Loucy (cell line): ENCODE measurements around the gene FAT3.

Experiments
- H2AFZ ChIP-seq: fragments of 200-600 bp; sonication (generic); 2 replicates; pipeline ENCODE4 v1.6.0; 2016; ENCODE audit warnings: antibody characterized with exemption, mild to moderate bottlenecking, low read length, moderate library complexity
- H3F3A ChIP-seq: fragments of 200-600 bp; 2 replicates; pipeline ENCODE4 v1.6.0; 2016; ENCODE audit warnings: antibody characterized with exemption, low read depth, mild to moderate bottlenecking
- H3K27me3 ChIP-seq: fragments of 200-600 bp; sonication (generic); 2 replicates; pipeline ENCODE4 v1.6.1; 2014; ENCODE audit warnings: low read length, mild to moderate bottlenecking; ENCODE audit not compliant: insufficient read depth, poor library complexity, severe bottlenecking
- H3K36me3 ChIP-seq: fragments of 200-600 bp; sonication (generic); 2 replicates; pipeline ENCODE4 v1.6.1; 2016; ENCODE audit warnings: low read length; ENCODE audit not compliant: insufficient read depth
- H3K4me1 ChIP-seq: fragments of 200-600 bp; sonication (generic); 2 replicates; pipeline ENCODE4 v1.5.1; 2014; ENCODE audit warnings: low read length, mild to moderate bottlenecking; ENCODE audit not compliant: insufficient read depth, poor library complexity, severe bottlenecking
- H3K4me2 ChIP-seq: fragments of 200-600 bp; sonication (generic); 2 replicates; pipeline ENCODE4 v1.6.0; 2014; ENCODE audit warnings: antibody characterized with exemption, low read length, low read depth, mild to moderate bottlenecking; ENCODE audit not compliant: poor library complexity, severe bottlenecking
- H3K4me3 ChIP-seq: fragments of 200-600 bp; sonication (generic); 2 replicates; pipeline ENCODE4 v1.5.1; 2014; ENCODE audit warnings: low read length, mild to moderate bottlenecking, mixed read lengths; ENCODE audit not compliant: poor library complexity, severe bottlenecking
- H3K79me2 ChIP-seq: fragments of 200-600 bp; sonication (generic); 2 replicates; pipeline ENCODE4 v1.6.1; 2014; ENCODE audit warnings: low read length; ENCODE audit not compliant: insufficient read depth
- H3K9ac ChIP-seq: fragments of 200-600 bp; sonication (generic); 2 replicates; pipeline ENCODE4 v1.6.0; 2014; ENCODE audit warnings: mild to moderate bottlenecking, low read depth, low read length, moderate library complexity; ENCODE audit not compliant: poor library complexity, severe bottlenecking
- H3K9me2 ChIP-seq: fragments of 200-600 bp; sonication (generic); replicated peaks from 2 replicates; pipeline ENCODE4 v1.6.1; 2016; ENCODE audit warnings: low read depth, low read length, mixed read lengths
- H3K9me3 ChIP-seq: fragments of 200-600 bp; sonication (generic); 2 replicates; pipeline ENCODE4 v1.6.1; 2014; ENCODE audit warnings: mild to moderate bottlenecking, antibody characterized with exemption, low read length, low read depth; ENCODE audit not compliant: insufficient read depth
- H4K20me1 ChIP-seq: fragments of 200-600 bp; sonication (generic); 2 replicates; pipeline ENCODE4 v1.6.0; 2014; ENCODE audit warnings: antibody characterized with exemption, low read length, mild to moderate bottlenecking; ENCODE audit not compliant: insufficient read depth, poor library complexity, severe bottlenecking
- EZH2phosphoT487 ChIP-seq: fragments of 200-600 bp; IDR thresholded peaks from 2 replicates; pipeline ENCODE4 v1.6.1; 2018; ENCODE audit warnings: antibody characterized with exemption, mild to moderate bottlenecking, moderate library complexity, borderline replicate concordance
- TF ChIP-seq, protein P1 (sequence below): fragments of 200-600 bp; sonication (generic); conservative IDR thresholded peaks from 2 replicates; pipeline ENCODE4 v1.5.1; 2014; ENCODE audit warnings: mild to moderate bottlenecking, antibody characterized with exemption, low read length

Gene FAT3

GRCh38 chr11:92246630-92247029 lies 22.0 kb downstream of the FAT3 start:
- TF ChIP-seq, protein P1, sequence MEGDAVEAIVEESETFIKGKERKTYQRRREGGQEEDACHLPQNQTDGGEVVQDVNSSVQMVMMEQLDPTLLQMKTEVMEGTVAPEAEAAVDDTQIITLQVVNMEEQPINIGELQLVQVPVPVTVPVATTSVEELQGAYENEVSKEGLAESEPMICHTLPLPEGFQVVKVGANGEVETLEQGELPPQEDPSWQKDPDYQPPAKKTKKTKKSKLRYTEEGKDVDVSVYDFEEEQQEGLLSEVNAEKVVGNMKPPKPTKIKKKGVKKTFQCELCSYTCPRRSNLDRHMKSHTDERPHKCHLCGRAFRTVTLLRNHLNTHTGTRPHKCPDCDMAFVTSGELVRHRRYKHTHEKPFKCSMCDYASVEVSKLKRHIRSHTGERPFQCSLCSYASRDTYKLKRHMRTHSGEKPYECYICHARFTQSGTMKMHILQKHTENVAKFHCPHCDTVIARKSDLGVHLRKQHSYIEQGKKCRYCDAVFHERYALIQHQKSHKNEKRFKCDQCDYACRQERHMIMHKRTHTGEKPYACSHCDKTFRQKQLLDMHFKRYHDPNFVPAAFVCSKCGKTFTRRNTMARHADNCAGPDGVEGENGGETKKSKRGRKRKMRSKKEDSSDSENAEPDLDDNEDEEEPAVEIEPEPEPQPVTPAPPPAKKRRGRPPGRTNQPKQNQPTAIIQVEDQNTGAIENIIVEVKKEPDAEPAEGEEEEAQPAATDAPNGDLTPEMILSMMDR, result no peak
- no peak for TF ChIP-seq EZH2phosphoT487
- H4K20me1 ChIP-seq, result no peaks in the 10 kb centered on the region
- peak overlapping the region; percentile 22; the same call in 1 of the 2 replicates for H2AFZ ChIP-seq
- H3K79me2 ChIP-seq, result no peaks in the 10 kb centered on the region
- no peak overlapping the region for H3K9ac ChIP-seq
- no peaks in the 10 kb centered on the region for H3K9me2 ChIP-seq
- no peaks in the 10 kb centered on the region for H3K4me1 ChIP-seq
- H3K9me3 ChIP-seq, result no peaks in the 10 kb centered on the region
- no peaks in the 10 kb centered on the region for H3K27me3 ChIP-seq
- no peak overlapping the region for H3K4me2 ChIP-seq
- H3K36me3 ChIP-seq, result no peaks in the 10 kb centered on the region
- no peaks in the 10 kb centered on the region for H3F3A ChIP-seq
- no peak overlapping the region for H3K4me3 ChIP-seq

DNA sequence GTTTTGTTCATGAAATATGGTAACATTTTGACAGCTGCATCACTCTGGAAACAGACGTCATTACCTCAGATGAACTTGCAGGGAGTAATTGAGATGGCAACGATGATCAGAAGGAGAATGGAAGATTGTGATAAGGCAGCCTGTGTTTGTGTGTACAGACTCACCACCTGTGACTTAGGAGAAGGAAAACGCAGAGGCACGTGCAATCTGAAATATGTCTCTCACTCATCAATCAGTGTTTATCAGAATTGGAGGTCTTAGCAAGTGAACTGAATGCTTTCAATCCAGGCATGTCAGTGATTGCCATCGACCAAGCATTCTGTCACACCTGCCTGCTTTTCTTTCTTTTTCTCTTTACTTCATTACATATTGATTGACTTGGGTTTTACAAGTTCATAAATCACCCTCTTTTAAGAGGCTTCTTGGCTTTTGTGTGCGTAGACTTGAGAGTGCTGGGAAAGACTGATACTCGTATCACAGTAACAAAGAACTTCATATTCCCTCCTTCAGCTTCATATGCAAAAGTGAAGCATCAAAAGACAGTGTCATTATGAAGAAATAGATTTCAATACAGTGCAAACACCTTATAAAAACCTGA lies 24.6 kb downstream of the FAT3 start:
- Histone ChIP-seq H4K20me1 (no peaks in the 10 kb centered on the region), H3K9me3 (no peaks in the 10 kb centered on the region), H3K79me2 (no peaks in the 10 kb centered on the region), H3K36me3 (no peaks in the 10 kb centered on the region), H3K4me1 (no peaks in the 10 kb centered on the region), H3K27me3 (no peaks in the 10 kb centered on the region), H3K4me3 (no peak overlapping the region), H3F3A (no peaks in the 10 kb centered on the region), H2AFZ (no peak overlapping the region), H3K4me2 (no peak overlapping the region), H3K9ac (no peak overlapping the region), H3K9me2 (no peaks in the 10 kb centered on the region)
- TF ChIP-seq EZH2phosphoT487, result no peak

DNA sequence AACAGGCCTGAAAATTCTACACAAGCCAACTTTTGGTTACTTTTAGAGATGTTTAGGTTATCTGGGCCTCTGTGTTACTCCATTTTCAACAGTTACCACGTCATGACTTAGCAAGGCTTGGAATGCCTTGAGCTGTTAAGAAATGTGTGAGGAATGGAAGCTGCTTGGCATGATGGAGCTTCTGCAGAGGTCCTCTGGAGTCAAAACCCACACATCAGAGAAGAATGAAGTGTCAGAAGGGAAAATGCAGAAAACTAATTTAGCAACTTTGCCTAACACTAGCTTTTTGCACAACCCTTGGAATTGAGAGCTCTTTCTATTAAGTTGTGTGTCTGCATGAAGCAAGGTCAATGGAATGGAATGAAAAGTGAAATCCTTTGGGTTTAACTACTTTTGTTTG lies 27.4 kb downstream of the FAT3 start:
- Histone ChIP-seq H3F3A (no peaks in the 10 kb centered on the region), H2AFZ (no peak overlapping the region), H3K4me2 (no peak overlapping the region), H3K27me3 (no peaks in the 10 kb centered on the region), H3K4me3 (no peak overlapping the region), H3K36me3 (no peaks in the 10 kb centered on the region), H3K79me2 (no peaks in the 10 kb centered on the region), H4K20me1 (no peaks in the 10 kb centered on the region), H3K4me1 (no peaks in the 10 kb centered on the region), H3K9me3 (no peaks in the 10 kb centered on the region), H3K9me2 (no peaks in the 10 kb centered on the region), H3K9ac (no peak overlapping the region)
- TF ChIP-seq, protein P1, result no peak
- no peak for TF ChIP-seq EZH2phosphoT487

GRCh38 chr11:92253421-92253820 lies 28.8 kb downstream of the FAT3 start:
- H2AFZ ChIP-seq, result no peak overlapping the region; the same call in 1 of the 2 replicates

More at GRCh38 chr11:92253421-92253820, 28.8 kb downstream of the FAT3 start:
- H3K9ac ChIP-seq, result no peak overlapping the region
- no peaks in the 10 kb centered on the region for H3K9me3 ChIP-seq
- H3K4me2 ChIP-seq, result no peak overlapping the region
- H3F3A ChIP-seq, result no peaks in the 10 kb centered on the region
- H3K36me3 ChIP-seq, result no peaks in the 10 kb centered on the region
- no peaks in the 10 kb centered on the region for H3K9me2 ChIP-seq
- H3K4me1 ChIP-seq, result no peaks in the 10 kb centered on the region
- H3K79me2 ChIP-seq, result no peaks in the 10 kb centered on the region
- H3K27me3 ChIP-seq, result no peaks in the 10 kb centered on the region
- no peaks in the 10 kb centered on the region for H4K20me1 ChIP-seq
- TF ChIP-seq, protein P1, result no peak
- no peak for TF ChIP-seq EZH2phosphoT487
- H3K4me3 ChIP-seq, result no peak overlapping the region
